ENCODE results near the gene ZNF329.

DNA sequence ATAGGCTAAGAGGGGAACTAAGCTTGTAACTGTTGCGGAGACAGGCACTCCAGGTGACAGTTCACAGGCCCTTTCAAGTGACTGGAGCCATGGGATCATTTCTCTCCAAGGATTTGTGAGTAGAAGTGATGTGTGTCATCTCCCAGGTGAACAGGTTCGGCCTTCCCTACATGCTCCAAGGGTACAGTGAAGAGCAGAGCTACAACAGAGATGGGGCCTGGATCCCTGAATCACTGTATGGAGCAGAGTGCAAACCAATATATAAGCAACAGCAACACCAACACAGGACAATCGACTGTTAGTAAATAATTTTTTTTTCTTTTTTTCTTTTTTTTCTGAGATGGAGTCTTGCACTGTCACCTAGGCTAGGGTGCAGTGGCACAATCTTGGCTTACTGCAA is 67.6 kb downstream of the ZNF329 start:
- TF ChIP-seq MAFK (IDR thresholded peaks at IDR 0.05; ENCODE audit: low read length) (no peak), ZBTB17 (CRISPR knock-in tag; IDR thresholded peaks at IDR 0.05) (no peak), POLR2A (conservative IDR thresholded peaks at IDR 0.05) (no peak), ARNT (IDR thresholded peaks at IDR 0.05) (no peak), CBFB (CRISPR knock-in tag; IDR thresholded peaks at IDR 0.05) (no peak), ZNF175 (CRISPR knock-in tag; IDR thresholded peaks at IDR 0.05; ENCODE audit: low read depth) (no peak), LCOR (CRISPR knock-in tag; IDR thresholded peaks at IDR 0.05) (no peak)
- TF ChIP-seq, protein P1, sequence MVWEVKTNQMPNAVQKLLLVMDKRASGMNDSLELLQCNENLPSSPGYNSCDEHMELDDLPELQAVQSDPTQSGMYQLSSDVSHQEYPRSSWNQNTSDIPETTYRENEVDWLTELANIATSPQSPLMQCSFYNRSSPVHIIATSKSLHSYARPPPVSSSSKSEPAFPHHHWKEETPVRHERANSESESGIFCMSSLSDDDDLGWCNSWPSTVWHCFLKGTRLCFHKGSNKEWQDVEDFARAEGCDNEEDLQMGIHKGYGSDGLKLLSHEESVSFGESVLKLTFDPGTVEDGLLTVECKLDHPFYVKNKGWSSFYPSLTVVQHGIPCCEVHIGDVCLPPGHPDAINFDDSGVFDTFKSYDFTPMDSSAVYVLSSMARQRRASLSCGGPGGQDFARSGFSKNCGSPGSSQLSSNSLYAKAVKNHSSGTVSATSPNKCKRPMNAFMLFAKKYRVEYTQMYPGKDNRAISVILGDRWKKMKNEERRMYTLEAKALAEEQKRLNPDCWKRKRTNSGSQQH (CRISPR knock-in tag; IDR thresholded peaks at IDR 0.05): no peak

Measured in K562 (cell line).